NCI-H774 (cell line): ENCODE data around the gene ATRAID.
A peak's percentile ranks its signal among the peaks of the same experiment; 100 is the strongest.
"Not testable (repeated sequence)": the region's sequence is repeated elsewhere in the genome, so short reads cannot be mapped to it uniquely, and the experiment has no call there.

Experiments
- DNase-seq: peaks from one replicate; lab custom pipeline; 2025; lab: John Stamatoyannopoulos, UW

ATRAID gene

GRCh38 chr2:27194538-27195354 lies 17.1 kb upstream of the ATRAID start:
- peak; percentile 68 for DNase-seq

DNA sequence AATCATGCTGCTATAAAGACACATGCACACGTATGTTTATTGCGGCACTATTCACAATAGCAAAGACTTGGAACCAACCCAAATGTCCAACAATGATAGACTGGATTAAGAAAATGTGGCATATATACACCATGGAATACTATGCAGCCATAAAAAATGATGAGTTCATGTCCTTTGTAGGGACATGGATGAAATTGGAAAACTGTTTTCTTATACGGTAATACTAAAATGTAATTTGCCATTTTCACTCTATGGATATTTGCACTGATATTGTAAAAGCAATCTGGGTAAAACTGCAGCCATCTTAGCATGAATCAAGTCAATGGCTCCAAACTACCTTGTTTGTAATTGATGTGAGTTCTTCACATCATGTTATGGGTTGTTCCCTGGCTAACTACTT lies 16.0 kb upstream of the ATRAID start:
- not testable (repeated sequence) for DNase-seq

DNA sequence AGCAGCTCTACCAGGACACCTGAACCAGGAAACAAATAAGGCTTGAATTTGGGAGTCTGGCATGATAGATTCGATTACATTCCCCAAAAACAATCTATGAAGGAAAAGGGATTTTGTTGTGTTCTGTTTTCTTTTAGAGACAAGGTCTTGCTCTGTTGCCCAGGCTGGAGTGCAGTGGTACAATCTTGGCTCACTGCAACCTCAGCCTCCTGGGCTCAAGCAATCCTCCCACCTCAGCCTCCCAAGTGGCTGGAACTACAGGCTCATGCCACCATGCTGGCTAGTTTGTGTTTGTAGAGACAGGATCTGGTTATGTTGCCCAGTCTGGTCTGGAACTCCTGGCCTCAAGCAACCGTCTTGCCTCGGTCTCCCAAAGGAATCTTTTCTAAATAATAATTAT lies 13.8 kb upstream of the ATRAID start:
- not testable (repeated sequence) for DNase-seq

GRCh38 chr2:27198627-27199026 lies 13.2 kb upstream of the ATRAID start:
- no peak for DNase-seq

DNA sequence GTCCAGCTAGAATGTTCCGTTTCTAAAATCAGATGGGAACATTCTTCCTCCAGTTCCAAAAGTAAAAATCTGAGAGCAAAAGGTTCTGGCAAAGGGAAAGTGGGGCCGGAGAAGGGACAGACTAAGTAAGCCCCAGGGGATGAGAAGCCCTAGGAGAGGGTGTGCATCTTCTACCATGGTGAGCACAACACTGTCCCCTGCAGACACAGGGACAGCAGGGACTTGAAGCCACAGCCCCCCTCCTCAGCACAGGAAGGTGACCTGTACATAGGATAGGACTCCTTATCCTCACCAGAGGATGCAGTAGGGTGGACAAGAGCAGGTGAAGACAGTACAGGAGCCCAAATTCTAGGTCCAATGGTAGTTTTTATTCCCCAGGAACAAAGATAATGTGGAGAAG lies 12.6 kb upstream of the ATRAID start:
- no peak for DNase-seq

DNA sequence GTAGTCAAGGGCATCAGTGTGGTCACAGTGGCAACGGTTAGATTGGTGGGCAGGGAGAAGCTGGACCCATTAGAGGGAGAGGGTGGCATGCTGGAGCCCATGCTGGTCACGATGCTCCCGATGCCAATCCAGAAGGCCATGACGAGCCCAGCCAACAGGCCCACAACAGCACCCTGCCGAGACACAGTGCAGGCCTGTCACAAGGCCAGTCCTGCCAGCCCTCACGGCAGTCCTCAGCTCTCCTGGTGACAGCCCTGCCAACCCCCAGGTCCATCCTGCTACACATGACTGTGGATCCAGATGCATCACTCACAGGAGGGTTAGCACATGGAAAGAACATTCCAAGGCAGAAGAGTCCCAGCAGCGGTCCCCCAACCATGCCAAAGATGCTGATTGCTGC lies 10.2 kb upstream of the ATRAID start:
- DNase-seq: no peak

- no peak for DNase-seq
Measured at GRCh38 chr2:27202854-27203253, 9.0 kb upstream of the ATRAID start.

- DNase-seq: no peak
Measured at GRCh38 chr2:27203741-27204140, 8.1 kb upstream of the ATRAID start.

GRCh38 chr2:27204566-27204965 lies 7.3 kb upstream of the ATRAID start:
- no peak for DNase-seq

DNA sequence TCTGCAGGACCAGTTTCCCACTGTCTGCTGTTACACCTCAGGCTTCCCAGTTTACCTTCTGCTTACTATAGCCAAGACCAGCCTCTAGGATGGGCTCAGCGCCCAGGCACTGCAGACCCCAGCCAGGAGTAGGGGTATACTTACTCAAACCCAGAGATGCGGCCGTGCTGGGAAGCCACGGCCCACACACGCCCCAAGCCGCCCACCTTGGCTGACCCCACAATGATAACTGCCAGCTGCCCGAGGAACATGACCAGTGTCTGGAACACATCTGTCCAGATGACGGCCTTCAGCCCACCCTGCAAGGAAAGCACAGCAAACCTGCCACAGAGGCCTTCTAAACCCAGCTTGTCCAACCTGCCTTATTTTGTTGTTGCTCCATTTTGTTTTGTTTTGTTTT lies 6.6 kb upstream of the ATRAID start:
- DNase-seq: no peak

- DNase-seq: no peak
Measured at GRCh38 chr2:27206346-27206745, 5.5 kb upstream of the ATRAID start.

DNA sequence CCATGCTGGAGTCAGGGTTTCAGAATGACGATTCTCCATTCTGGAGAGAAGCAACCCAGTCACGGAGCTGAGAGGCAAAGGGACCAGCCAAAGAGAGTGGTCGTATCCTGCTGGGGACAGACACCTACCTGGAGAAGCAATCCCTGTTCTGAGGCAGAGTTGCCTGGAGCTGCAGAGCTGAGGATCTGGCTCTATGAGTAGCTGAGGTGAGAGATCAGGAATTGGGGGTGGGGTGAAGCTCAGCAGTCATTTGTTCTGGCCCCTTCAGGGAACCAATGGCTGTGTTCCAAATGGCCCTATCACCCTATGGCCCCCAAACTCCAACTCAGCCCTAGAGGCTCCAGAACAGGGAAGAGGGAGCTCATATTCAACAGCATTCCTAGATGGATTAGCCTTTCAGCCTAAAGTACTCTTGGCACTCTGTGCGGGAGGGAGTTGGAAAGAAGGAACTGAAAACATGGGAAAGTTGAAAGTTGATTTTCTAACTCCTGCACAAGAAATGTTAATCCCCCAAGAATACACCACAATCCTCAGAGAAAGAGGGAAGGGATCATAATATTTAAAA lies 3.3 kb upstream of the ATRAID start:
- no peak for DNase-seq

DNA sequence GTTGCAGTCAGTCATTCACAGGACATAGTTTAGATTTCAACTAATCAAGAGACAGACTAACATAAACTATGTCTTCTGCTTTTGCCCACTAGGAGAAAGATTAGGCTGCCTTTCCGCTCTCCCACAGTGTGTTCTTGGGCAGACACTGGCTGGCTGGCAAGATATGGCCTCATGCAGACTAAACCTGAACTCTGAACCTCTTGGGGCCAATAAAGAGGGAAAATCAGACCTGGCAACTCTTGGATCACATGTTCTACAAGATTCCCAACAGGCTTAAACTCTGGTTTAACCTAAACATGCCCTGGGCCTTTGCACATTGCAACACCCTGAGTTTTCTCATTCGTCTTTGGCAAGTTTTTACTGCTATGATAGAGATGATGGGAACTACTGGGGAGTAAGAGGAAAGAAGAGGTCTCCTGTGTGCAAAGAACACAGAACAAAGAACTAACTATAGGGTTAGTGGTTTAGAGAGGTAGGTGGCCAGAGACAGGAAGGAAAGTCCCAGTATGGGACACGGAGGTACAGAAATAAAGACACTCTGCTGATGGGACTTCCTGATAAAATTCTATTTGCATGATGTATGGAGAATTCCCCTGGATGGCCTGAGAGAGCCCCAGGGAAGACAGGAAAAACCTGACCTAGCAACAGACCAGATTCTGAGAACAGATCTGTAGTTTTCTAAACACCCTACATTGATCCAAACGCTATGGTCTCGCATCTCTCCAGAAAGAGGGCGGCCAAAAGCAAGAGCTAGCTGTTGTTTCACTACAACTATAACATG lies 2.0 kb upstream of the ATRAID start:
- no peak for DNase-seq

- no peak for DNase-seq
Measured at GRCh38 chr2:27211241-27211942, 449 bp upstream of the ATRAID start.

GRCh38 chr2:27212626-27213471 lies 1.0 kb downstream of the ATRAID start:
- DNase-seq: no peak

DNA sequence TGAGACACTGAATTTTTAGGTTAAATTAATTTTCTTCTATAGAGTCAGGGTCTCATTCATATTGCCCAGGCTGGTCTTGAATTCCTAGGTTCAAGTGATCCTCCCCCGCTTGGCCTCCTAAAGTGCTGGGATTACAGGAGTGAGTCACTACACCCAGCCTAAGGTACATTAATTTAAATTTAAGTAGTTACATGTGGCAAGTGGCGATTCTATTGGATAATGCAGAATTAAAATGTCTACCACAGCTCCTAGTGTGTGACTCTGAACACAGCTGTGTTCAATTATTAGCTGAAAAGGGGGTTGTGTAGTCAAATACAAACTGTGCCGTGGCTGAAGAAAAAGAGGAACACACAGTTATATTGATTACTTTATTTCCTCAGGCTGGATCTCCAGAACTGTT lies 3.1 kb downstream of the ATRAID start:
- no peak for DNase-seq

DNA sequence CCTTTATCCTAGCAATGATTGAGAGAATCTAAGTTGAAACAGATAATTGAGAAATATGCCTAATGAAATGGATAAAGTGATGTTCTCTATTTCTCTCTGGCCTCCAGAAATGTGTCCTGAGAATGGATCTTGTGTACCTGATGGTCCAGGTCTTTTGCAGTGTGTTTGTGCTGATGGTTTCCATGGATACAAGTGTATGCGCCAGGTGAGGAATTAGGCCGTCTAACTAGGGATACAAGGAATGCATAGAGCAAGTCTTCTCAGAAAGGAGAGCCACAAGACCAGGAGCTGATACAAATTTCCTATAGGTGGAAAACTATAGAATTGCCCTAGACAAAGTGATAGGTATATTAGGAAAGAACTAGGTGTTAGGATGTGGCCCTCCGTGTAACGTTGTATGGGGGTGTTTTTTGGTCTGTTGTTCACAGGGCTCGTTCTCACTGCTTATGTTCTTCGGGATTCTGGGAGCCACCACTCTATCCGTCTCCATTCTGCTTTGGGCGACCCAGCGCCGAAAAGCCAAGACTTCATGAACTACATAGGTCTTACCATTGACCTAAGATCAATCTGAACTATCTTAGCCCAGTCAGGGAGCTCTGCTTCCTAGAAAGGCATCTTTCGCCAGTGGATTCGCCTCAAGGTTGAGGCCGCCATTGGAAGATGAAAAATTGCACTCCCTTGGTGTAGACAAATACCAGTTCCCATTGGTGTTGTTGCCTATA lies 4.7 kb downstream of the ATRAID start:
- no peak for DNase-seq

DNA sequence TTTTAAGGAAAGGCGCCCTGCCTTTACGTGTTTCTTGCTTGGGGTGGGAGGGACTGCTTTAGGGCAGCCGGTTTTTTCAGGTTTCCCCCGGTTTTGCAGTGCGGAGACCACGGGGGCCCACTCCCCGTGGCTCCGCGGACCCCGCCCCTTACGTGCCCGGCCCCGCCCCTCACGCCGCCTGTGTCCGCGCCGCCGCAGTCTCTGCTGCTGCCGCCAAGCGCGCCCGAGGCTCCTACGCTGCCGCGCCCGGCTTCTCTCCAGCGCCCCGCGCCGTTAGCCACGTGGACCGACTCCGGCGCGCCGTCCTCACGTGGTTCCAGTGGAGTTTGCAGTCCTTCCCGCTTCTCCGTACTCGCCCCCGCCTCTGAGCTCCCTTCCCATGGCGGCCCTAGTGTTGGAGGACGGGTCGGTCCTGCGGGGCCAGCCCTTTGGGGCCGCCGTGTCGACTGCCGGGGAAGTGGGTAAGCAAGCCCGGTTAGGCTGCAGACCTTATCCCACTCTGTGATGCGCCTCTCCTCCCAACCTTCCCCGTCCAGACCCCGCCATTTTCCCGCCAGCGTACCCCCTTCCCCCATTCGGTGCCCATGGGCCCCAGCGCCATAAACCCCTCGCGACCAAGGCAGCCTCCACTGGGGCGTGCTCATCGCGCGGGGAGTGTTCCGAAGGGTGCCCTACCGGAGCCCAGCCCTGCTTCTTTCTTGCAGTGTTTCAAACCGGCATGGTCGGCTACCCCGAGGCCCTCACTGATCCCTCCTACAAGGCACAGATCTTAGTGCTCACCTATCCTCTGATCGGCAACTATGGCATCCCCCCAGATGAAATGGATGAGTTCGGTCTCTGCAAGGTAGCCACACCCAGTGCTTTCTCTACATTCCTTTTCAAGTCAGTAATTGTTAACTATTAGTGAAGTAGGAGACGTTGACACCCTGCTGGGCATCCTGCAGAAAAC lies 5.6 kb downstream of the ATRAID start, which contains the start of gene CAD:
Gene CAD, plus strand, starts transcription at position 197 of the 949 bp plus-strand sequence. Its CDS starts 183 bp downstream, at position 380.
- peak; percentile 84 for DNase-seq

GRCh38 chr2:27218614-27219013 lies 6.8 kb downstream of the ATRAID start:
- no peak for DNase-seq

- no peak for DNase-seq
Measured at GRCh38 chr2:27219091-27219490, 7.2 kb downstream of the ATRAID start.
